HT-29 (cell line): Measurements from ENCODE around the gene THSD8. TPM values are rescaled to one million over a fixed set of nuclear protein-coding genes. Genes with fewer than 3 reads are reported as not detected.

Experiments used
- DNase-seq: peaks from one replicate; pipeline ENCODE4 v3.0.0-alpha.2; 2015; ENCODE audit warnings: low spot score
- total RNA-seq: library from RNA; depleted of rRNA; stranded (reverse); fragments of >200 nt; shearing (Covaris generic); gene quantifications from 2 replicates; pipeline ENCODE4 v1.2.3, GENCODE V29; 2014; rRNA removed

Gene THSD8
- 0.10 TPM in 1 of 2 replicates, not detected in the other for total RNA-seq

DNA sequence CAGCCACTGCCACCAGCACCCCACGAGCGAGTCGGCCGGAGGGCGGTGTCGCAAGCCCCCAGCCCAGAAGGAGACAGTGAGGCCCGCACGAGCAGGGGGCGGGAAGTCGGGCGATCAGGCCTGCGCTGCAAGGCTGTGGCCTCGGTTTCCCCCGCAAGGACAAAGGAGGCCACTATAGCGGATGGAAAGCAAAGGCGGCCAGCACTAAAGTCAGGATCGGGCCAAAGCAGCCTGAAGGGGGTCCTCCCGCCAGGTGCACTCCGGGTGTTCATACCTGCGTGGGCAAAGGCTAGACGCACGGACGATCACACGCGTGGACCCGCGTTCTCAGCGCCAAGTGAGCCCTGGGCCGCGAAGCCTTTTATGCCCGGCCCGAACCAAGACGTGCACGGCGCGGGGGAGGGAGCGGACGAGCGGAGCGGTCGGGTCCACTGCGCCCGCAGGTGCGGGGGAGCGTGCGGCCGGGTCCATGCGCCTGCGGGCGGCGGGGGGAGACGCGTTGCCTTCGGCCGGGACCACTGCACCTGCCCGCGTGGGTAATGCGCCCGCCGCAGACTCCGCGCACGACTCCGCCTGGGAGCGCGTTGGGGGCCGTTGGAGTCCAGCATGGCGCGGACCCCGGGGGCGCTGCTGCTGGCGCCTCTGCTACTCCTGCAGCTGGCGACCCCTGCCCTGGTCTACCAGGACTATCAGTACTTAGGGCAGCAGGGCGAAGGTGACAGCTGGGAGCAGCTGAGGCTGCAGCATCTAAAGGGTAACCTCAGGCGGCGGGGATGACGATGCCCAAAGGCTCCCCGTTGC lies at the start of gene THSD8, which contains the start of gene PRDX2:
Gene THSD8, plus strand, starts transcription at position 604 of the 801 bp plus-strand sequence. Its CDS starts 3 bp downstream, at position 607.
Gene PRDX2, minus strand, starts transcription at position 335 of the 801 bp plus-strand sequence. CDS start 539 bp downstream, outside the sequence.
- DNase-seq = peak; percentile 78

DNA sequence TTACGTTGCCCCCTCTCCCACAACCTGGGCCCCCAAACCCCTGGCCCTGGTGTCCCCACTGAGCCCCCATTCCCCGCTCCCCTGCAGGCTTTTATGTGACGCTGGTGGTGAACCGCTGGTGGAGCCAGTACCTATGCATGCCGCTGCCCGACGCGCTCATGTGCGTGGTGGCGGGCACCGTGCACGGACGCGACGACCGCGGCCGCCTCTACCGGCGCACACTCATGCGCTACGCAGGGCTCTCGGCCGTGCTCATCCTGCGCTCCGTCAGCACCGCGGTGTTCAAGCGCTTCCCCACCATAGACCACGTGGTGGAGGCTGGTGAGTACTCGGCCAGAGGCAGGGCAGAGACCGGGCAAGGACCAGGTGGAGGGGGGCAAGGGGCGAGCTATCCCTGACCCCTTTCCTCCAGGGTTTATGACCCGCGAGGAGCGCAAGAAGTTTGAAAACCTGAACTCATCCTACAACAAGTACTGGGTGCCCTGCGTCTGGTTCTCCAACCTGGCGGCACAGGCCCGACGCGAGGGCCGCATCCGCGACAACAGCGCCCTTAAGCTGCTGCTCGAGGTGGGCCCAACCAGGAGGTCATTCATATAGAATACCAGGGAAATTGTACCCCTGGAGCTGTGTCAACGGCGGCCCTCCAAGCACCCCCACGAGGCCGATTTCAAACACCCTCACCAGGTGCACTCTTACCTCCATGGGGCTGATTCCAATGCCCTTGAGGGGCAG lies 47.2 kb upstream of the THSD8 start:
- no peak for DNase-seq

DNA sequence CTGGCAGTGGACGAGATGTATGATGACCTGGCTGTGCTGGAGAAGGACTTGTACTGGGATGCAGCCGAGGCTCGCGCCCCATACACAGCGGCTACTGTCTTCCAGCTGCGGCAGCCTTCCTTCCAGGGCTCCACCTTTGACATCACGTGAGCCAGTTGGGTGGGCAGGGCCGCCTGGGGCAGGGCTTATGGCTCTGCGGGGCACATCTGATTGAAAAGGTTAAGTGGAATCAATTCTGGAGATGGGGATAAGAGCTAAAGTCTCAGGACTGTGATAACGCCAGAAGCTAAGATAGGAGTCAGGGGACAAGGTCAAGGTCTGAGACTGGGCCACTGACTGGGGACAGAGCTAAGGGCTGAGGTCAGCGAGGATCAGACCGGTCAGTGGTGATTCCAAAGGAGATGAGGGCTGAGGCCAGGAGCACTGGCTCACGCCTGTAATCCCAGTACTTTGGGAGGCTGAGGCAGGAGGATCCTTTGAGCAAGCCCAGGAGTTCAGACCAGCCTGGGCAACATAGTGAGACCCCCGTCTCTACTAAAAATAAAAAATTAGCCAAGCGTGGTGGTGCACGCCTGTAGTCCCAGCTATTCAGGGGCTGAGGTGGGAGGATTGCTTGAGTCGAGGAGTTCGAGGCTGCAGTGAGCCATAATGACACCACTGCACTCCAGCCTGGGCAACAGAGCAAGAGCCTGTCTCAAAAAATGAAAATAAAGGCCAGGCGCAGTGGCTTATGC lies 45.6 kb upstream of the THSD8 start:
- DNase-seq = no peak

DNA sequence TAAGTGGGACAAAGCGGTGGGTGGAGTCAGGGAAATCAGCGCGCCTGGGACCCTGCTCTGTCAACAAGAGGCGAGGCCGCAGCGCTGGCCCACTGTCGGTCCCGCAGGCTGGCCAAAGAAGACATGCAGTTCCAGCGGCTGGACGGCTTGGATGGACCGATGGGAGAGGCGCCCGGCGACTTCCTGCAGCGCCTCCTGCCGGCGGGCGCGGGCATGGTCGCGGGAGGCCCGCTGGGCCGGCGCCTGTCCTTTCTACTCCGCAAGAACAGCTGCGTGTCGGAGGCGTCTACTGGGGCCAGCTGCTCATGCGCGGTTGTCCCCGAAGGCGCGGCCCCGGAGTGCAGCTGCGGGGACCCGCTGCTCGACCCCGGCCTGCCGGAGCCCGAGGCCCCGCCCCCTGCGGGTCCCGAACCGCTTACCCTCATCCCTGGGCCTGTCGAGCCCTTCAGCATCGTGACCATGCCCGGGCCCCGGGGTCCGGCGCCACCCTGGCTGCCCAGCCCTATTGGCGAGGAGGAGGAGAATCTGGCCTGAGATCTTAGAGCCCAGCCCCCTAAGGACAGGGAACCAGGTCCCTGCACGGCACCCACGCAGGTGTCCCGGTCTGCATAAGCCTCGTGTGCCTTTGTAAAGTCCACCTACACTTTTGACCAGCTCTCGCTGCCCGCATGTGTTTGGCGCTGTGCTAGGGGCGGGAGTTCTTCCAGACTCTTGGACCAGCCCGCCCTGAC lies 44.2 kb upstream of the THSD8 start:
- peak; percentile 67 for DNase-seq

DNA sequence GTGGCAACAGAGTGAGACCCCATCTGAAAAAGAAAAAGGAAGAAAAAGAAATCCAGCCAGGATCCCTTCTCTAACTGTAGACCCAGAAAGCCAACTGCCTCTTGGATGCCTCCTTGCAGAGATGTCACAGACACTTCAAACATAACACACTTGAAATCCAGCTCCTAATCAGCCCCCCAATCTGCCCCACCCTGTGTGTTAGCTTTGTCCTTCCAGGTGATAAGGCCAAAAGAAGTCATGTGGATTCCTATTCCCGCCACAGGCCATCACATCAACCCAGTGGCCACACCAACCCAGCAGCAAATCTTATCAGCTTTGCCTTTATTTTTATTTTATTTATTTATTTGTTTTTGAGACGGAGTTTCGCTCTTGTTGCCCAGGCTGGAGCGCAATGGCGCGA lies 42.2 kb upstream of the THSD8 start:
- DNase-seq = no peak

DNA sequence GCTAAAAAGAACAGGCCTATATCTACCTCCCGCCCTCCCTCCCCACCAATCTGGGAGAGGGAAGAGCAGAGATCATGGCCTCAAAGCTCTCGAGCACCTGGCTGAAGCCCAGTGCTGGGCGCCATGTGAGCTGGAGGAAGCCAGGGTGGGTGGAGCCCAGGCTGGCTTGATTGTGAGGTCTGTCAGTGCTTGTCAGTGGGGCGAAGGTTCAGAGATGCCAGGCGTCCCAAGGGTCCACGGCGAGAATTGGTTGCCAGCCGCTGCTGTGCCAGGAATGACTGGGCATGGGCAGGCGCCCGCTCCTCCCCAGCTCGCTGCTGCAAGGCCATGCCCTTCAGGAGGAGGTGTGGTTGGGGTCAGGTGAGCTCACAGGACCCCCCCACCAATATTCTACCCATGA lies 38.8 kb upstream of the THSD8 start:
- DNase-seq = no peak

DNA sequence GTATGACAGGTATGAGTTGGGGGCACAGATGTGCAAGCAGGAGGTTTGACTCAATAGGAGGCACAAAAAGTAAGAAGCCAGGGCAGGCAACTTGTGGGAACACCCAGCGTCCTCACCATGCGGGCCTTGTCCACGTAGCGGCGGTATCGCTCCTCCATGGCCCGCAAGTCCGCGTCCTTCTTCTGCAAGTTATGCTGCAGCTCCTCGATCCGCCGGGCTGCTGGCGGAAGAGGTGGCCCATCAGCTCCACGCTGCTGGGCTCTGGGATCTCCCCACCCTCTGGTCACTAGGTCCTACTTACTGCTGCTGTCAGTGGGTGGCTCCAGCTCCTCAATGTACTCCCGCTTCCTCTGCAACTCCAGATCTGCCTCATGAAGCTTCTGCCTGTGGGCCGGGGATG lies 37.2 kb upstream of the THSD8 start:
- no peak for DNase-seq

DNA sequence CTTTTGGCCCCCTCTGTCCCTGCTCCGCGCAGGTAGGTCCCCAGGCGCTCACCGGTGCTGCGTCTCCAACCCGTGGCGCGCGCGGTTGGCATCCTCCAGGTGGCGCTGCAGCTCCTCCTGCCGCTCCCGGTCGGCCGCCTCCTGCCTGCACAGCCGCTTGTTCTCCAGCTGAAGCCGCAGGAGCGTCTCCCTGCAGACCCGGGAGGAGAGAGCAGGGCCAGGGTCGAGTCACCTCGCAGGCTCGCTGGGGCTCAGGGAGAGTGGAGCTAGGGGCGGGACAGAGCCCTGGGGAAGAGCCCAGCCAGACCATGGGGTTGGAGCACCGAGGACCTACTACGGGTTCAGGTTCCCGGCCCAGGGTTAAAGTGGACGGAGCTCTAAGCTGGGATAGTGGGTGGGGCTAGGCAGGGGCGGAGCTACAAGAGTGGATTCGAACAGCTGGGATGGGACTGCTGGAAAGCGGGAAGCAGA lies 35.8 kb upstream of the THSD8 start:
- peak; percentile 78 for DNase-seq

DNA sequence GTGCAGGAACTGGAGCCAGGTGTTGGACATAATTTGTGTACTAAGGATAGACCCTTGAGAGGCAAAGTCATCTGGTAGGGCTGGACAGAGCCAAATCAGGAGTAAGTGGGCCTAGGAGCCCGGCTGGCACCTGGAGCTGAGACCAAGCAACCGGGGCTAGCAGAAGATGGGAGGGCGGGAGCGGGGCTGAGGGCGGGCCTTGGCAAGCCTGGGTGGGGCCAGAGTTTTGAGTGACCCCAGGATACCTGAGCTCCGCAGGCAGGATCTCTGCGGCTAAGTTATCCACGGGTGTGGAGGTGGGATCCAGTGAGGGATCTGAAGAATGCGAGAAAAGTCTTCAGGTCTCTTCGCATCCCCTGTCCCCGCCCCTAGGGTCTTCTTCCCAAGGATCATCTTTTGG lies 34.7 kb upstream of the THSD8 start:
- DNase-seq = no peak

DNA sequence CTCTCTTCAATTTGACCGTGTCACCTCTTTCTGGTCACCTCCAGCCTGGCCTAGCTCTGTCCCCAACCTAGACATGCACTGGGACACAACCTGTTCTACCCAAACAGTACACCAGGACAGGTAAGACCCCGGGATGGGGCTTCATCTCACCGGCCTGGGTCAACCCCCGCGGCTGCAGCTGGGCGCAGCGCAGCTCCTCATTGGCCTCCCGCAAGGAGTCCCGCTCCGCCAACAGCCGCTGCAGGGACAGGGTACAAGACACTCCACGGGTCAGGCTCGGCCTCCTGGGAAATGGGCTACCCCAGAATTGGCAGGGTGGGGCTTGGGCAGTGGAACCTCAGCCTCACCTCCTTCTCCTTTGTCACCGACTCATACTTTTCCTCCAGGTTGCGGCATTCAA lies 34.2 kb upstream of the THSD8 start:
- no peak for DNase-seq

DNA sequence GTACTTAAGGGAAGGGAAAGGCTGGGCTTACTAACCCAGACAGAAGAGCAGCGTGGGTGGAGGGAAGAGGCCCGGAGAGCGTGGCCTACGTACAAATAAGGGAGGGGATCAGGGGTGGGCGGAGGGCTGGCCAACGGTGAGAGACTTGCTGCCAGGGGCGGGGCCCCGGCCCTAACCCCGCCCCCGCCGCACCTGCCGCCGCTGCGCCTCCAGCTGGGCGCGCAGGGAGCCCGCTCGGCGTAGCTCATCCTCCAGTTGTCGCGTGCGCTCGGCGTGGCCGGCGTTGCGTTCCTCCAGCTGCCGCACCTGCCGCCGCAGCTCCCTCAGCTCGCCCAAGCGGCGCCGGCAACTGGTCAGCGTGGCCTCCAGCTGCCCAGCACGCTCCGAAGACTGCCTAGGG lies 32.2 kb upstream of the THSD8 start:
- DNase-seq = no peak

DNA sequence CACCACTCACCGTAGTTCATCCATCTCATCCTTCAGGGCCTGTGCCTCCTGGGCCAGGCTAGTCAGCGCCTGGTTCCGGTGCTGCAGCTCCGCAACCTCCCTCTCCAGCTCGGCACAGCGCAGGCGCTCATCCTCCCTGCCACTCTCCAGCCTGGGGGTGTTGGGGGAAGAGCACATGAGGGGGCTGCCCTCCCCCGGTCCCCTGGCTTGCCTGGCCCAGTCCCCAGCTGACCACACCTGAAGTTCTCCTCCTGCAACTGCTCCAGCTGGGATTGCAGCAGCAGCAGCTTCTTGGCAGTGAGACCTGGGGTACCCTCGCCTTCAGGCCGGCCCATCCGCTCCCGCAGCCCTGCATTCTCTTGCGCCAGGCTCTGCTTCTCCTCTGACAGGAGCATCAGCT lies 30.9 kb upstream of the THSD8 start:
- DNase-seq = no peak

DNA sequence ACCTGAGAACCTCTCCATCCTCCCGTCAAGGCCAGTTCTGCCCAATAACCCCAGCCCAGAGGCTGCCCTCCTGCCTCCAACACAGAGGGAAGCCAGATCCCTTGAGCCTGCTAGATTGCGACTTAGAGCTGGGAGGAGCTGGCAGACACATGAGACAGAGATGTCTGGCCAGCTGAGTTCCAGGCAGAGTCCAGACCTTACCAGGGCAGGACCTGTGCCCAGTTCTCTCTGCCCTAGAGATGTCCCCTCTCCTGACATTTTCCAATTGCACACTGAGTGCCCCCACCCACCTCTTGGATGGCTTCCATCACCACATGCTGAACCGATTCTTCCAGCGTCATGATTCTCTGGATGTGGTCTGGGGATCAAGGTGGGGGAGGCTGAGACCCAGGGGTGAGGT lies 29.5 kb upstream of the THSD8 start:
- DNase-seq = no peak

DNA sequence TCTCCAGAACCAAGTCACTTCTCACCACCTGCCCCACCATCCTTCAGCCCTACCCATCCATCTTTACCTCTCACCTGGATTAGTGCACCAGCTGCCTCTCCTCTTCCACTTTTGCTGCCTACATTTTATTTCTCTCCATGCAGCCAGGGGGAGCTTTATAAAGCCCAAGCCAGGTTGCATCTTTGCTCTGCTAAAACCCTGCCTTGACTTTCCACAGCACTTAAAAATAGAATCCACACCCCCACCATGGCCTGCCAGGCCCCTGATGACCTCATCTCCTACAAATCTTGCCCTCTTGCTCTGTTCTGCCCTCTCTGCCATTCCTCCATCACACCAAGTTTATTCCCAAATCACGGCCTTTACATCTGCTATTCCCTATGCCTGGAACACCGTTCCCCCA lies 28.3 kb upstream of the THSD8 start:
- DNase-seq = no peak

DNA sequence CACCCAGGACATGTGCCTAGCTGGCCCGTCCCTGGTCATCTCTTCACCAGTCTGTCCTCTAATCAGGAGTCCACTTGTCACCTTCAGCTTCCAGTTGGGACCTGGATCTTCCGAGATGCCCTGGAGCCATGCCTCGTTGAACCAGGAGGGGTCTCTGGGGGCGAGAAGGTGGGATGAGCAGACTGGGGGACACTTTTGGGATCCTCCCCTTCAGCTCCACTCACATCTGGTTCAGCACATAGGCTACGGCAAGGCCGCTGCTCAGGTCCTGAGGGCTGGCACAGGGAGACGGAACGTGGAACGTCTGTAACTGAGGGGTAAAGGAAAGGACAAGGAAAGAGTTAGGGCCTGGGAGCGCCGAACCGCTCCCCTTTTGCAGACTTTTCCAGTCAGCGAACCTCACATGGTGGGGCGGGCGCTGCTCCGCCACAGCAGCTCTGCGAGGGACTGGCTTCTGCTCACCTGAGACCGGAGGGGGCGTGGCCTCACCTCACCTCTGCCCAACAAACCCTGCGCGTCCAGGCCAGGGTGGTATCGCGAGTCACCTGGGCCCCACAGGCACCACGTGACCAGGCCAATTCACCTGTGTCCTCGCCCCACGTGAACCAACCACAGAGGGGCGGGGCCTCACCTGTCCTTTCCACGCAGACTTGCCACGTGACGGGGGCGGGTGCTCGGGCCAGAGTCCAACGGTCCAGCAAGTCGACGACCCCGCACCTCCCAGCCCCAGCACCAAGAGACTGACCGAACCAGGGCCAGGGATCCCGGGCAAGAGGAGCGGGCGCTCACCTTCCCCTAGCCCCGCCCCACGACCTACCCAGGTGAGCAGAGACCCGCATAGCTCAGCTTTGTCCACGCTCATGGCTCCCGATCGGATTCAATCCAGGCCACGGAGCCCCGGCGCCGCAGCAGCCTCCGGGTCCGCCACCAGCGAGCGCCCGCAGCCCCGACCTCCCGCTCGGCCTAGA lies 27.0 kb upstream of the THSD8 start, which contains the start of gene HOOK2:
Gene HOOK2, minus strand, starts transcription at position 965 of the 968 bp plus-strand sequence. Its CDS starts 103 bp downstream, at position 862.
- peak; percentile 95 for DNase-seq

DNA sequence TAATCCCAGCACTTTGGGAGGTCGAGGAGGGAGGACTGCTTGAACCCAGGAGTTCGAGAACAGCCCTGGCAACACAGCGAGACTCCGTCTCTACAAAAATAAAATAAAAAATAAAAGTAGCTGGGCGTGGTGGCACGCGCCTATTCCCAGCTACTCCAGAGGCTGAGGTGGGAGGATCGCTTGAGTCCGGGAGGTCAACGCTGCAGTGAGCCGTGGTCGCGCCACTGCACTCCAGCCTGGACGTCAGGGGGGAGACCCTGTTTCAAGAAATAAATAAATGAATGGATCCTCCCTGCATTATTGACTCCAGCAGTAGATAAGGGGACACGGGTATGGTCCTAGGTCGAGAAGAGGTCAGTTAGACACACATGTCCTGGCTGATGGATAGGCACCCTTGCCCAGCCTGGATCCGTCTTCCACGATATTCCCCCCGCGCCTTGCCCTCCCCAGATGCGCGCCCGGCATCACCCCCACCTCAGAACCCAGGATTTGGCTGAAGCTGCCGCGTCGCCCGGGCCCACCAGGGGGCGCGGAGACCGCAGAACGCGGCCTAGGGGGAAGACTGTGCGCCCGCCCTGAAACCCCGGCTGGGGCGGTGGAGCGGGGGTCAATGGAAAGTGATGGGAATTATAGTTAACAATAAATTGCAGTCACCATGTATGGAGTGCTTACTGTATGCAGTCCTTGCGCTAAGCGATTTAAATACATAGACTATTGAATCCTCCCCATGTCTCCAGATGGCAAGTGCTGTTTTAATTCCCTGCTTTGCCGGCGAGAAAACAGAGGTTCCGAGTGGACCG lies 24.5 kb upstream of the THSD8 start:
- DNase-seq = peak; percentile 76

DNA sequence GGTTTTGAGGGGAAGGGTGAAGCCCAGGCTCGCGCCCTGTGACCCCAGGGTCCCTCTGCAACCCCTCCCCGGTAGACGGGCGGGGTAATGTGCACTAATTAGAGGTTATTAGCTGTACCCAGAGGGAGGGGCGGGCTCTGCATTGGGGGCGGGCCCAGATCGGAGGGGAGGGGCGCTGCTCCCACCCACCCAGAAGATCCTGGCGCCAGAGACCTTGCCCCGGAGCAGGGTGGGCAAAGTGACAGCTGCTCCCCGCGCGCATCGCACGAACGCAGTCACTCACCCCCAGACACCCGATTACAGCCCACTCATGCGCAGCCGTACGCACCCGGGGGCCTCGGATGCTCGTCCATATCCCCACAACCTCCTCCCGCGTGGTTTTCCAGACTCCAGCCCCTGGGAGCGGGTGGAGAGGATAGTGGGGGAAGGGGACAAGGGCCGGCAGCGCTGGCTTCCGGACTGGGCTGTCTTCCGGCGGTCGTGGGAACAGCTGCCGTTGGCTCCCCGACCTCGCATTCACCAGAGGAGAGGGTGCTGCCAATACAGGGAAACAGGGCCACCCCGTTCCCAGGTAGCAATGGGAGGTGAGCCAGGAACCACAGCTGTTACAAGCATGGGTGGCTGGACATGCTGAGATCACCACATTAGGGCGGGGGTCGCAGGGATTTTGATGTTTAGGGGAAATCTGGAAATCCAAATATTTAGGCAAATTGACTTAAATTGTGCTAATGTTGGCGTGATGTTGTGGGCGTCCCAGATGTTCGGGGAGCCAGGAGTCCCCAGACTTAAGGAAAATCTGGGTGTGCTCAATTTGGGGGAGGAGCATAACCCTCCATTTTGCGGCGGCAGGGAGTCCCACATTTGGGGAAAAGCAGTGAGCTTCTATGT lies 23.6 kb upstream of the THSD8 start:
- peak; percentile 63 for DNase-seq

DNA sequence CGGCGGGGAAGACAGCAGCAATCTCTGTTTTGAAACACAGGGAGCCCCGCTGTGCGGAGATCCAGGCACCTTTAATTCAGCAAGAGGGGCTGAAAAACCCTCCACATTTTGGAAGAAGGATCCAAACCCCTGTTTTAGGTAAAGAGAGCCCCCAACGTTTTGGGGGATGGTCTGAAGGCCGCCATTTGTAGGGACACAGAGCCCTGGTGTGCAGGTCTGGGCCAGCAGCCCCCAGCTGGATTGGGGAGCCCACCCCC lies 23.0 kb upstream of the THSD8 start:
- no peak for DNase-seq
